NCI-H1417 (cell line): ENCODE results near the gene CMTM6.
"Not testable (repeated sequence)": the region's sequence is repeated elsewhere in the genome, so short reads cannot be mapped to it uniquely, and the experiment has no call there.

Experiments
- DNase-seq, 3 experiments: peaks; one replicate each; lab custom pipeline; 2025; lab: John Stamatoyannopoulos, UW

Gene CMTM6

GRCh38 chr3:32466808-32467207, 35.8 kb downstream of the CMTM6 start:
- not testable (repeated sequence) for DNase-seq

- not testable (repeated sequence) for DNase-seq
Observed at GRCh38 chr3:32464726-32465125, 37.9 kb downstream of the CMTM6 start.

- DNase-seq: not testable (repeated sequence)
Observed at GRCh38 chr3:32463415-32463814, 39.2 kb downstream of the CMTM6 start.

- not testable (repeated sequence) for DNase-seq
Observed at GRCh38 chr3:32462191-32462986, 40.3 kb downstream of the CMTM6 start.

- not testable (repeated sequence) for DNase-seq
Observed at GRCh38 chr3:32460817-32461496, 41.7 kb downstream of the CMTM6 start.

GRCh38 chr3:32460031-32460749, 42.5 kb downstream of the CMTM6 start:
- peak; percentile 44 to 90 (median 83) for DNase-seq

GRCh38 chr3:32459450-32459849, 43.2 kb downstream of the CMTM6 start:
- no peak for DNase-seq

- DNase-seq: peak in 2 of 3 experiments; percentile 28 to 38
Observed at GRCh38 chr3:32457971-32458471, 44.6 kb downstream of the CMTM6 start.

GRCh38 chr3:32456429-32457130, 46.1 kb downstream of the CMTM6 start:
- DNase-seq: no peak

- no peak for DNase-seq
Observed at GRCh38 chr3:32455609-32456428, 46.8 kb downstream of the CMTM6 start.

GRCh38 chr3:32454731-32455608, 47.7 kb downstream of the CMTM6 start:
- peak in 2 of 3 experiments; percentile 11 to 41 for DNase-seq

- DNase-seq: no peak
Observed at GRCh38 chr3:32454111-32454510, 48.5 kb downstream of the CMTM6 start.

- DNase-seq: no peak
Observed at GRCh38 chr3:32453346-32453745, 49.3 kb downstream of the CMTM6 start.

- DNase-seq: no peak
Observed at GRCh38 chr3:32452009-32452408, 50.6 kb downstream of the CMTM6 start.

- DNase-seq: peak in 2 of 3 experiments; percentile 37 to 68
Observed at GRCh38 chr3:32450992-32451659, 51.5 kb downstream of the CMTM6 start.

- DNase-seq: no peak
Observed at GRCh38 chr3:32450426-32450825, 52.2 kb downstream of the CMTM6 start.

- DNase-seq: no peak
Observed at GRCh38 chr3:32449691-32450090, 53.0 kb downstream of the CMTM6 start.

GRCh38 chr3:32448686-32449474, 53.8 kb downstream of the CMTM6 start:
- no peak for DNase-seq
